Stimulated activated CD8-positive, alpha-beta memory T cell treated with anti-CD3 and anti-CD28 coated beads, Interleukin-4, amount 100 ng/mL, for 4 hours (primary cell): ENCODE measurements around the gene TADA1.
"Not testable (repeated sequence)": the region's sequence is repeated elsewhere in the genome, so short reads cannot be mapped to it uniquely, and the experiment has no call there.

ENCODE experiments used
- DNase-seq, 2 donors: peaks; one replicate each; pipeline ENCODE4 v3.0.0-alpha.2; 2020; ENCODE audit warnings: low read depth in 2 of 2, low spot score in 1 of 2

TADA1 gene

GRCh38 chr1:166844791-166845190, 31.3 kb downstream of the TADA1 start:
- no peak for DNase-seq

- no peak for DNase-seq
Measured at GRCh38 chr1:166843769-166844596, 32.1 kb downstream of the TADA1 start.

GRCh38 chr1:166843322-166843721, 32.7 kb downstream of the TADA1 start:
- DNase-seq = no peak

- no peak for DNase-seq
Measured at GRCh38 chr1:166840309-166841274, 35.5 kb downstream of the TADA1 start.

GRCh38 chr1:166839600-166840308, 36.3 kb downstream of the TADA1 start:
- DNase-seq = peak in 1 of 2 donors; percentile 21

GRCh38 chr1:166838766-166839599, 37.1 kb downstream of the TADA1 start, which contains the start of gene POGK:
Gene POGK, plus strand, starts transcription at chr1:166839475. Its CDS starts 1,482 bp downstream, at chr1:166840957.
- peak; percentile 53 to 65 for DNase-seq

GRCh38 chr1:166836733-166837132, 39.3 kb downstream of the TADA1 start:
- DNase-seq = no peak

- DNase-seq = not testable (repeated sequence)
Measured at GRCh38 chr1:166829762-166830161, 46.3 kb downstream of the TADA1 start.

- DNase-seq = no peak
Measured at GRCh38 chr1:166827426-166827825, 48.6 kb downstream of the TADA1 start.

- no peak for DNase-seq
Measured at GRCh38 chr1:166822385-166822784, 53.7 kb downstream of the TADA1 start.

- no peak for DNase-seq
Measured at GRCh38 chr1:166819974-166820373, 56.1 kb downstream of the TADA1 start.

GRCh38 chr1:166814611-166815010, 61.5 kb downstream of the TADA1 start:
- DNase-seq = no peak

- no peak for DNase-seq
Measured at GRCh38 chr1:166813508-166814223, 62.4 kb downstream of the TADA1 start.

- DNase-seq = no peak
Measured at GRCh38 chr1:166811691-166812090, 64.4 kb downstream of the TADA1 start.

GRCh38 chr1:166808952-166809351, 67.1 kb downstream of the TADA1 start:
- DNase-seq = no peak
